Sigmoid colon (tissue), 4 donors: Measurements from ENCODE around the gene IRX2.

Experiments
- EP300 ChIP-seq, 4 donors: sonication (generic); formaldehyde crosslinking; IDR thresholded peaks; one replicate each; pipeline ENCODE4 v1.6.1; 2017; ENCODE audit warnings: antibody characterized with exemption in 4 of 4
- POLR2A ChIP-seq, 2 donors: fragments of 450-650 bp; IDR thresholded peaks; one replicate each; pipeline ENCODE4 v1.6.1; 2016; ENCODE audit warnings: antibody characterized with exemption in 2 of 2, mild to moderate bottlenecking in 2 of 2, moderate library complexity in 2 of 2
- POLR2AphosphoS5 ChIP-seq, 4 donors: sonication (generic); formaldehyde crosslinking; IDR thresholded peaks; one replicate each; pipeline ENCODE4 v1.6.1; 2017; ENCODE audit warnings: antibody characterized with exemption in 4 of 4
- TF ChIP-seq, protein P1 (sequence below), 4 experiments: fragments of 450-650 bp in 3 of 4; fragments of 200-600 bp in 1 of 4; IDR thresholded peaks; one replicate each; pipeline ENCODE4 v1.5.1; 2016 to 2019; ENCODE audit warnings: antibody characterized with exemption in 4 of 4, mild to moderate bottlenecking in 3 of 4, moderate library complexity in 2 of 4

DNA sequence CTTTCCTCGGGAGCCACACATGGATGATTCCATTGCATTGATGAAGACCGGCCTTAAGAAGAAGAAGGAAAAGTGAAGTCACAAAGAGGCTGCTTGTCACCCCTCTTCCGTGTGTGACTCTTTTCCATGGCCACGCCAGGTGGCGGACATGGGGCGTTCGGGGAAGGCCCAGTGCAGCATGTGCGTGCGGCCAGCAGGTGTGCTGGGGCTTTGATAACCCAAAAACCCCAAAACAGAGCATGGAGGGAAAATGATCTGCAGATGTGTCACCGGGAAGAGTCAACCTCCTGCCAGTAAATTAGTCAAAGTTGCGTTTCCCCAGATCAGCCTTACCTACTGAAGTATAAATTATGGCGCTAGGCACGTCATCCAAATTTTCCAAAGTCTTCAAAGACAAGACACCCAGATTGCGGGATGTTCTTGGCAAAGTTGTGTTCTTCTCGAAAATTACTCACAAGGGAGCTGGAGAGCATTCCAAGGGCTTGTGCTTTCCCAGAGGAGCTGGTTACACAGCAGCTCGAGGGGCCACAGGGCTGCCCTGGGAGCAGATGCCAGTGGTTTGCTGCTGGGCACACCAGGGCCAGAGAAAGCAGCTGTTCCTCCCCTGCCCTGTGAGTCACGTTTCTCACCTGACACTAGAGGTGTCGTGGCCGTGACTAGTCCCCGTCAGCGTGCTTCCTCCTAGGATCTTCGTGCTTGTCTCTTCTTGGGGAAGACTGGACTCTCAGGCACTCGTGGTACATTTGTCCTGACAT lies 53.9 kb downstream of the IRX2 start:
- TF ChIP-seq POLR2AphosphoS5 (IDR thresholded peaks at IDR 0.05) (no peak), POLR2A (IDR thresholded peaks at IDR 0.05) (no peak), EP300 (IDR thresholded peaks at IDR 0.05) (no peak)
- TF ChIP-seq, protein P1, sequence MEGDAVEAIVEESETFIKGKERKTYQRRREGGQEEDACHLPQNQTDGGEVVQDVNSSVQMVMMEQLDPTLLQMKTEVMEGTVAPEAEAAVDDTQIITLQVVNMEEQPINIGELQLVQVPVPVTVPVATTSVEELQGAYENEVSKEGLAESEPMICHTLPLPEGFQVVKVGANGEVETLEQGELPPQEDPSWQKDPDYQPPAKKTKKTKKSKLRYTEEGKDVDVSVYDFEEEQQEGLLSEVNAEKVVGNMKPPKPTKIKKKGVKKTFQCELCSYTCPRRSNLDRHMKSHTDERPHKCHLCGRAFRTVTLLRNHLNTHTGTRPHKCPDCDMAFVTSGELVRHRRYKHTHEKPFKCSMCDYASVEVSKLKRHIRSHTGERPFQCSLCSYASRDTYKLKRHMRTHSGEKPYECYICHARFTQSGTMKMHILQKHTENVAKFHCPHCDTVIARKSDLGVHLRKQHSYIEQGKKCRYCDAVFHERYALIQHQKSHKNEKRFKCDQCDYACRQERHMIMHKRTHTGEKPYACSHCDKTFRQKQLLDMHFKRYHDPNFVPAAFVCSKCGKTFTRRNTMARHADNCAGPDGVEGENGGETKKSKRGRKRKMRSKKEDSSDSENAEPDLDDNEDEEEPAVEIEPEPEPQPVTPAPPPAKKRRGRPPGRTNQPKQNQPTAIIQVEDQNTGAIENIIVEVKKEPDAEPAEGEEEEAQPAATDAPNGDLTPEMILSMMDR (IDR thresholded peaks at IDR 0.05) = no peak
